CD4-positive, alpha-beta T cell (primary cell): Measurements from ENCODE around the gene FOXJ2. TPM values are rescaled to one million over a fixed set of nuclear protein-coding genes. Genes with fewer than 3 reads are reported as not detected.

ENCODE experiments used
- ATAC-seq: fragments of 200-7000 bp; cut with Tn5 transposase; one replicate; pipeline ENCODE4 v1.10.0; 2022; ENCODE audit warnings: mild to moderate bottlenecking; ENCODE audit not compliant: poor library complexity
- CTCF ChIA-PET: fragments of 350-600 bp; sonication (Branson Sonifier 250); formaldehyde crosslinking; loops from one replicate; lab custom pipeline; 2021; ENCODE audit warnings: antibody characterized with exemption, inconsistent platforms; lab: Charles Lee
- POLR2A ChIA-PET: fragments of 350-600 bp; sonication (Branson Sonifier 250); formaldehyde crosslinking; loops from one replicate; lab custom pipeline; 2021; ENCODE audit warnings: antibody characterized with exemption, inconsistent platforms; lab: Charles Lee
- DNase-seq, 14 experiments: peaks; one replicate each; pipeline ENCODE4 v3.0.0-alpha.2; 2013 to 2020; ENCODE audit warnings: mixed read lengths in 2 of 14
- H3K27ac ChIP-seq, 2 donors: one replicate each; pipeline versions ENCODE4 v1.5.1 to v1.7.0; 2013; ENCODE audit warnings: low read length in 2 of 2, low read depth in 1 of 2, mild to moderate bottlenecking in 1 of 2
- H3K27me3 ChIP-seq, 2 experiments: 1 replicate in 1 of 2; 2 replicates in 1 of 2; pipeline versions ENCODE4 v1.6.1 to v1.7.0; 2013; ENCODE audit warnings: low read length in 2 of 2, control low read depth in 1 of 2, mild to moderate bottlenecking in 1 of 2, moderate library complexity in 1 of 2; ENCODE audit not compliant: insufficient read depth in 2 of 2, control insufficient read depth in 1 of 2
- H3K36me3 ChIP-seq: one replicate; pipeline ENCODE4 v1.6.1; 2013; ENCODE audit warnings: low read length, control low read depth; ENCODE audit not compliant: insufficient read depth
- H3K4me1 ChIP-seq: one replicate; pipeline ENCODE4 v1.6.1; 2013; ENCODE audit warnings: low read length, control low read depth; ENCODE audit not compliant: insufficient read depth
- H3K4me3 ChIP-seq: one replicate; pipeline ENCODE4 v1.5.1; 2013; ENCODE audit warnings: mild to moderate bottlenecking, low read length, moderate library complexity
- H3K9me3 ChIP-seq, 2 experiments: 1 replicate in 1 of 2; 2 replicates in 1 of 2; pipeline versions ENCODE4 v1.6.1 to v1.7.0; 2013; ENCODE audit warnings: low read length in 2 of 2, mild to moderate bottlenecking in 2 of 2, control low read depth in 1 of 2, moderate library complexity in 1 of 2; ENCODE audit not compliant: control insufficient read depth in 1 of 2, insufficient read depth in 1 of 2
- H3K27ac Mint-ChIP-seq: one replicate; pipeline ENCODE4 v1.8.0; 2020; ENCODE audit warnings: mixed read lengths
- H3K27me3 Mint-ChIP-seq: one replicate; pipeline ENCODE4 v1.8.0; 2021; ENCODE audit warnings: mixed read lengths
- H3K36me3 Mint-ChIP-seq: one replicate; pipeline ENCODE4 v1.8.0; 2021; ENCODE audit warnings: low read depth, mixed read lengths
- H3K4me1 Mint-ChIP-seq: one replicate; pipeline ENCODE4 v1.8.0; 2021; ENCODE audit warnings: low read depth, mixed read lengths
- H3K4me3 Mint-ChIP-seq: one replicate; pipeline ENCODE4 v1.8.0; 2020; ENCODE audit warnings: mild to moderate bottlenecking, mixed read lengths
- H3K9me3 Mint-ChIP-seq: one replicate; pipeline ENCODE4 v1.8.0; 2020; ENCODE audit warnings: mixed read lengths
- CTCF ChIP-seq: fragments of 200-600 bp; IDR thresholded peaks from one replicate; pipeline ENCODE4 v1.8.0; 2022; ENCODE audit warnings: antibody characterized with exemption, mild to moderate bottlenecking
- intact Hi-C, 2 experiments: fragments of 100-400 bp; cut with DNase I in 1 of 2; cut with micrococcal nuclease in 1 of 2; formaldehyde crosslinking; loops; one replicate each; pipeline versions ENCODE4 v1.15.1 to v1.9.0; 2023 to 2025; cut with DNase I, micrococcal nuclease
- total RNA-seq, 174 experiments: library from RNA in 2 of 174; stranded (reverse) in 2 of 174; gene quantifications; one replicate each; pipeline ENCODE4 v1.2.3 and lab custom pipeline; 2021 to 2026

The FOXJ2 gene
- total RNA-seq, 2 experiments from 2014 or later: 36.3 to 38.5 TPM

GRCh38 chr12:8031872-8032241, 659 bp upstream of the FOXJ2 start:
- intact Hi-C loops: loop anchor here in 1 of 2 experiments (2.0 kb wide), 1 partner anchor 49 kb away; no protein-coding TSS in a partner anchor
- TF ChIP-seq CTCF: no peak
- Mint-ChIP-seq H3K27ac (peak overlapping the region; percentile 96), H3K4me1 (peaks cover 48% of the 10 kb centered on the region), H3K9me3 (no peaks in the 10 kb centered on the region), H3K36me3 (peaks cover 17% of the 10 kb centered on the region), H3K27me3 (no peaks in the 10 kb centered on the region), H3K4me3 (peak overlapping the region; percentile 94)
- Histone ChIP-seq H3K36me3 (peaks cover 5% of the 10 kb centered on the region), H3K4me1 (peaks cover 60% of the 10 kb centered on the region), H3K4me3 (peak overlapping the region; percentile 99), H3K27me3 (no peaks in the 10 kb centered on the region), H3K27ac (peak overlapping the region; percentile 52 to 72), H3K9me3 (no peaks in the 10 kb centered on the region)
- ATAC-seq (no peak), DNase-seq (peak in 2 of 14 experiments; percentile 37 to 42)
- ChIA-PET POLR2A (interaction anchor here (0.6 to 2.0 kb wide), 11 partner anchors 10 to 123 kb away, joined by 3 to 5 read pairs (median 3); partner anchors contain the start of genes C3AR1 and NECAP1), CTCF (interaction anchor here (0.6 to 3.1 kb wide), 8 partner anchors 14 to 1308 kb away, joined by 3 to 10 read pairs (median 4); no protein-coding TSS in a partner anchor)

GRCh38 chr12:8033153-8034044, 883 bp downstream of the FOXJ2 start:
- intact Hi-C loops: loop anchor here in 1 of 2 experiments (2.0 kb wide), 1 partner anchor 47 kb away; no protein-coding TSS in a partner anchor
- H3K27me3 Mint-ChIP-seq: no peaks in the 10 kb centered on the region
- H3K27ac Mint-ChIP-seq: peak overlapping the region; percentile 96
- H3K4me3 ChIP-seq: peak overlapping the region; percentile 99
- peak overlapping the region; percentile 79 to 92 for H3K27ac ChIP-seq
- CTCF ChIA-PET: interaction anchor here (0.6 to 3.1 kb wide), 4 partner anchors 13 to 131 kb away, joined by 3 to 11 read pairs (median 8); no protein-coding TSS in a partner anchor
- no peaks in the 10 kb centered on the region for H3K27me3 ChIP-seq
- no peaks in the 10 kb centered on the region for H3K9me3 ChIP-seq
- H3K9me3 Mint-ChIP-seq: no peaks in the 10 kb centered on the region
- peak; percentile 28 for ATAC-seq
- peak in 9 of 14 experiments; percentile 16 to 82 (median 44) for DNase-seq
- POLR2A ChIA-PET: interaction anchor here (0.9 to 6.5 kb wide), 10 partner anchors 6 to 98 kb away, joined by 3 to 59 read pairs (median 4); partner anchors contain the start of genes C3AR1 and SLC2A3
- H3K4me3 Mint-ChIP-seq: peak overlapping the region; percentile 83
- H3K4me1 Mint-ChIP-seq: peaks cover 56% of the 10 kb centered on the region
- peaks cover 69% of the 10 kb centered on the region for H3K4me1 ChIP-seq
- peaks cover 5% of the 10 kb centered on the region for H3K36me3 ChIP-seq
- peaks cover 23% of the 10 kb centered on the region for H3K36me3 Mint-ChIP-seq
- TF ChIP-seq CTCF: no peak

GRCh38 chr12:8034802-8035201, 2.3 kb downstream of the FOXJ2 start:
- Histone ChIP-seq H3K4me1 (peaks cover 82% of the 10 kb centered on the region), H3K36me3 (peaks cover 8% of the 10 kb centered on the region), H3K27ac (peak overlapping the region in 1 of 2 donors; percentile 40), H3K27me3 (no peaks in the 10 kb centered on the region), H3K4me3 (peak overlapping the region; percentile 99), H3K9me3 (no peaks in the 10 kb centered on the region)
- H3K4me3 Mint-ChIP-seq: peak overlapping the region; percentile 83
- H3K27me3 Mint-ChIP-seq: no peaks in the 10 kb centered on the region
- DNase-seq (peak in 1 of 14 experiments; percentile 11), ATAC-seq (no peak)
- peak overlapping the region; percentile 96 for H3K27ac Mint-ChIP-seq
- H3K36me3 Mint-ChIP-seq: peaks cover 32% of the 10 kb centered on the region
- ChIA-PET CTCF (interaction anchor here (3.1 kb wide), 1 partner anchor 43 kb away, joined by 11 read pairs; no protein-coding TSS in a partner anchor), POLR2A (interaction anchor here (1.2 to 6.5 kb wide), 3 partner anchors 8 to 99 kb away, joined by 4 to 59 read pairs (median 5); partner anchors contain the start of gene SLC2A3)
- peaks cover 70% of the 10 kb centered on the region for H3K4me1 Mint-ChIP-seq
- TF ChIP-seq CTCF: no peak
- no peaks in the 10 kb centered on the region for H3K9me3 Mint-ChIP-seq
- intact Hi-C loops: no loop called here
